NT2/D1 (cell line): ENCODE data around the gene BBS5.

Experiments used
- SUZ12 ChIP-seq: IDR thresholded peaks from 2 replicates; pipeline ENCODE4 v1.6.1; 2011; ENCODE audit not compliant: insufficient read length, insufficient read depth; ENCODE audit errors: extremely low read depth
- YY1 ChIP-seq: IDR thresholded peaks from 2 replicates; pipeline ENCODE4 v1.6.1; 2011; ENCODE audit not compliant: insufficient read length, insufficient read depth

- TF ChIP-seq SUZ12 (no peak), YY1 (no peak)
Measured at GRCh38 chr2:169507698-169508097, 28.4 kb downstream of the BBS5 start.
